Neuron (in vitro differentiated cells): ENCODE data around the gene TM9SF2.
A peak's percentile ranks its signal among the peaks of the same experiment; 100 is the strongest.

Experiments used
- H2AFZ ChIP-seq: one replicate; pipeline ENCODE4 v1.6.1; 2013; ENCODE audit warnings: low read depth, mild to moderate bottlenecking, inconsistent platforms, low read length, moderate library complexity
- H3K27me3 ChIP-seq: one replicate; pipeline ENCODE4 v1.6.1; 2013; ENCODE audit warnings: low read length; ENCODE audit not compliant: insufficient read depth
- H3K36me3 ChIP-seq: one replicate; pipeline ENCODE4 v1.6.1; 2013; ENCODE audit warnings: low read length; ENCODE audit not compliant: insufficient read depth
- H3K4me1 ChIP-seq: one replicate; pipeline ENCODE4 v1.6.1; 2013; ENCODE audit warnings: low read length; ENCODE audit not compliant: insufficient read depth
- H3K4me3 ChIP-seq: 2 replicates; pipeline ENCODE4 v1.5.1; 2013; ENCODE audit warnings: mild to moderate bottlenecking, low read length, moderate library complexity
- H3K9me3 ChIP-seq: one replicate; pipeline ENCODE4 v1.6.1; 2013; ENCODE audit warnings: low read length

The TM9SF2 gene

GRCh38 chr13:99606324-99607066 is 105.2 kb downstream of the TM9SF2 start, which contains the start of gene CLYBL:
CLYBL (plus strand) TSS chr13:99606690.
- no peaks in the 10 kb centered on the region for H3K36me3 ChIP-seq
- peak within 1 kb of the TSS; percentile 99 for H2AFZ ChIP-seq
- peaks cover 3% of the 10 kb centered on the region for H3K9me3 ChIP-seq
- peaks cover 8% of the 10 kb centered on the region for H3K4me1 ChIP-seq
- no peaks in the 10 kb centered on the region for H3K27me3 ChIP-seq
- H3K4me3 ChIP-seq, result peak within 1 kb of the TSS; percentile 99

- no peak overlapping the region for H3K4me3 ChIP-seq
- no peak overlapping the region for H2AFZ ChIP-seq
- peaks cover 3% of the 10 kb centered on the region for H3K9me3 ChIP-seq
- H3K27me3 ChIP-seq, result no peaks in the 10 kb centered on the region
- no peaks in the 10 kb centered on the region for H3K36me3 ChIP-seq
- peaks cover 11% of the 10 kb centered on the region for H3K4me1 ChIP-seq
These were observed 107.1 kb downstream of the TM9SF2 start for GRCh38 chr13:99608345-99608744.

- H3K36me3 ChIP-seq, result no peaks in the 10 kb centered on the region
- no peak overlapping the region for H2AFZ ChIP-seq
- no peak overlapping the region for H3K4me3 ChIP-seq
These were observed 109.5 kb downstream of the TM9SF2 start for GRCh38 chr13:99610702-99611289.

More at GRCh38 chr13:99610702-99611289, 109.5 kb downstream of the TM9SF2 start:
- H3K4me1 ChIP-seq, result peaks cover 17% of the 10 kb centered on the region
- peaks cover 3% of the 10 kb centered on the region for H3K9me3 ChIP-seq
- H3K27me3 ChIP-seq, result no peaks in the 10 kb centered on the region
